Nephron progenitor cell (in vitro differentiated cells): ENCODE data around the gene NR2F6.
A peak's percentile ranks its signal among the peaks of the same experiment; 100 is the strongest.

ENCODE experiments used
- DNase-seq: peaks from one replicate; pipeline ENCODE4 v3.0.0; 2021
- H3K27ac Mint-ChIP-seq: 2 replicates; pipeline ENCODE4 v1.8.0; 2021; ENCODE audit warnings: mild to moderate bottlenecking, moderate library complexity, mixed read lengths
- H3K27me3 Mint-ChIP-seq: 2 replicates; pipeline ENCODE4 v1.8.0; 2021; ENCODE audit warnings: mild to moderate bottlenecking, low read depth, mixed read lengths; ENCODE audit not compliant: poor library complexity
- H3K36me3 Mint-ChIP-seq: 2 replicates; pipeline ENCODE4 v1.8.0; 2021; ENCODE audit warnings: low read depth, mixed read lengths
- H3K4me1 Mint-ChIP-seq: 2 replicates; pipeline ENCODE4 v1.8.0; 2021; ENCODE audit warnings: mixed read lengths
- H3K4me3 Mint-ChIP-seq: 2 replicates; pipeline ENCODE4 v1.8.0; 2021; ENCODE audit warnings: mild to moderate bottlenecking, moderate library complexity, mixed read lengths
- H3K9me3 Mint-ChIP-seq: 2 replicates; pipeline ENCODE4 v1.8.0; 2021; ENCODE audit warnings: mild to moderate bottlenecking, moderate library complexity, mixed read lengths
- CTCF ChIP-seq: fragments of 200-600 bp; sonication (generic); IDR thresholded peaks from 2 replicates; pipeline ENCODE4 v1.5.0; 2021; ENCODE audit warnings: antibody characterized with exemption

The NR2F6 gene

GRCh38 chr19:17225053-17225452 lies 20.7 kb downstream of the NR2F6 start:
- DNase-seq: no peak
- TF ChIP-seq CTCF: no peak
- Mint-ChIP-seq H3K4me1 (peaks cover 11% of the 10 kb centered on the region), H3K27me3 (peaks cover 3% of the 10 kb centered on the region), H3K36me3 (no peaks in the 10 kb centered on the region), H3K4me3 (peak overlapping the region; percentile 61), H3K27ac (no peak overlapping the region), H3K9me3 (no peaks in the 10 kb centered on the region)

DNA sequence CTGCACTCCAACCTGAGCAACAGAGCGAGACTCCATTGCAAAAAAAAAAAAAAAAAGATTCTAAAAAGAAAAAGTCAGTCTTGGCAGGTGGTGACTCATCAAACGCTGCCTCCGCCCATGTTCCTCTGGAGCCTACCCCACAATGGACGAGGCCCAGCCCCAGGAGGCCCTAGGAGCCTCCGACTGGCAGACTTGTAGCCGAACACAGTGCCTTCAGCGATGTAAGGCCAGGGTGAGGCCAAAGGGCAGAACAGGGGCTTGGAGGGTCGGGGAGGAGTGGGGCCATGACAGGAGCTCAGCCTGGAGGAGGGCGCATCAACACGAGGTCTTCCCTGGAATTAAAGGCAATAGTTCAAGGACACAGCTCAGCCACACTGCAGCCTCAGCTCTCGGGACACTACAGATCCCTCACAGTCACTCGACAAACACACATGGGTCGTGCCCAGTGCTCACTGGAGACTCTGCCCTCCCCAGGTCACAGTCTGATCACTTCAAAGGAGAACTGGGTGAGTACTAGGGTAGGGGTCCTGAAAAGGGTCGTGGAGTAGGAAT lies 25.4 kb downstream of the NR2F6 start:
- no peak for TF ChIP-seq CTCF
- peaks cover 14% of the 10 kb centered on the region for H3K4me1 Mint-ChIP-seq
- no peak overlapping the region for H3K4me3 Mint-ChIP-seq
- H3K27me3 Mint-ChIP-seq: peaks cover 6% of the 10 kb centered on the region
- H3K9me3 Mint-ChIP-seq: no peaks in the 10 kb centered on the region
- peaks cover 36% of the 10 kb centered on the region for H3K36me3 Mint-ChIP-seq
- no peak overlapping the region for H3K27ac Mint-ChIP-seq
- no peak for DNase-seq

GRCh38 chr19:17219286-17219685 lies 26.4 kb downstream of the NR2F6 start:
- Mint-ChIP-seq H3K9me3 (no peaks in the 10 kb centered on the region), H3K4me1 (peaks cover 24% of the 10 kb centered on the region), H3K27ac (peak overlapping the region; percentile 89), H3K36me3 (peaks cover 36% of the 10 kb centered on the region), H3K27me3 (peaks cover 6% of the 10 kb centered on the region), H3K4me3 (no peak overlapping the region)
- TF ChIP-seq CTCF: no peak
- no peak for DNase-seq

GRCh38 chr19:17216058-17216670 lies 29.6 kb downstream of the NR2F6 start:
- Mint-ChIP-seq H3K9me3 (no peaks in the 10 kb centered on the region), H3K4me3 (peak overlapping the region; percentile 91), H3K27me3 (peaks cover 3% of the 10 kb centered on the region), H3K4me1 (peaks cover 24% of the 10 kb centered on the region), H3K27ac (no peak overlapping the region), H3K36me3 (peaks cover 43% of the 10 kb centered on the region)
- no peak for DNase-seq
- no peak for TF ChIP-seq CTCF

DNA sequence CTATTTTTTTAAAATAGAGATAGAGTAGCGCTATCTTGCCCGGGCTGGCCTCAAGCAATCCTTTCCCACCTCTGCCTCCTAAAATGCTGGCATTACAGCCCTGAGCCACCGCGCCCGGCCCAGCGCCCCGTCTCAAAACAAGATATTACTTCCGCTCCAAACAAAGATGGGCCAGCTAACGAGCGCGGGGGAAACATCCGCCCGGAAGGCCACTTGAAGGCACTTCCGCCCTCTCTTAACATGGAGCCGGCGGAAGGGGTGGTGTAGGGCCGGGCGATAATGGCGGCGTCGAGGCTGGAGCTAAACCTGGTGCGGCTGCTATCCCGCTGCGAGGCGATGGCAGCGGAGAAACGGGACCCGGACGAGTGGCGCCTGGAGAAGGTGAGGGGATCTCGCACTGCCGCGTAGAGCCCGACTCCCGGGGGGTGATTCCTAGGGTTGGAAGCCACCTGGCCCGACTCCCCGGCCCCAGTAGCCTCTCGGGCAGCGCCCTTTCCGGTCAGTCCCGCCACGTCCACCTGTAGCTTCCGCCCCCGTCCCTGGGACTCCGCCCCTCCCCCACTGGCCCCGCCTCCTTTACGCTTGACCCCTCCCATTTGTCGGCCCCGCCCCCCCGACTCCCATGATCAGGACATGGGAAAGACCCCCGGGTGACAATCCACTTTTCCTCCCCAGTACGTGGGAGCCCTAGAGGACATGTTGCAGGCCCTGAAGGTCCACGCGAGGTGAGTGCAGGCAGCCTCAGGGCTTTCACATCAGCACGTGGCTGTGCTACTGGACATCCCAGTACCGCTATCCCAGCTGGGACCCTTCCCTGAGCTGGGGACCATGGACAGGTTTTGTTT lies 30.4 kb downstream of the NR2F6 start, which contains the start of gene USE1:
Gene USE1 (plus strand): TSS at position 231 of the 845 bp plus-strand sequence. CDS start 49 bp downstream, at position 280.
- DNase-seq: peak; percentile 86
- Mint-ChIP-seq H3K27me3 (peaks cover 3% of the 10 kb centered on the region), H3K36me3 (peaks cover 43% of the 10 kb centered on the region), H3K27ac (peak within 1 kb of the TSS; percentile 98), H3K9me3 (no peaks in the 10 kb centered on the region), H3K4me1 (peaks cover 25% of the 10 kb centered on the region), H3K4me3 (peak within 1 kb of the TSS; percentile 91)
- TF ChIP-seq CTCF: no peak
